NCI-H446 treated with DMSO at 0.1 percent for 48 hours (cell line): Measurements from ENCODE around the gene GPR84.

Source experiments
- DNase-seq: peaks from one replicate; lab custom pipeline; 2025; lab: John Stamatoyannopoulos, UW

Gene GPR84

GRCh38 chr12:54390668-54391551, 26.6 kb upstream of the GPR84 start:
- DNase-seq = no peak

GRCh38 chr12:54390176-54390667, 25.9 kb upstream of the GPR84 start:
- no peak for DNase-seq

- DNase-seq = no peak
Measured at GRCh38 chr12:54389607-54390175, 25.4 kb upstream of the GPR84 start.

- no peak for DNase-seq
Measured at GRCh38 chr12:54389134-54389508, 24.8 kb upstream of the GPR84 start.

GRCh38 chr12:54388237-54389133, 24.2 kb upstream of the GPR84 start:
- DNase-seq = no peak

GRCh38 chr12:54387114-54387467, 22.8 kb upstream of the GPR84 start:
- DNase-seq = no peak

- DNase-seq = no peak
Measured at GRCh38 chr12:54386403-54387113, 22.3 kb upstream of the GPR84 start.

GRCh38 chr12:54385251-54385914, 21.1 kb upstream of the GPR84 start:
- no peak for DNase-seq

- DNase-seq = no peak
Measured at GRCh38 chr12:54384591-54385041, 20.3 kb upstream of the GPR84 start, which contains the start of gene ZNF385A. ZNF385A (minus strand) TSS chr12:54384733; CDS start chr12:54384514, 219 bp downstream.

GRCh38 chr12:54383041-54383609, 18.8 kb upstream of the GPR84 start:
- DNase-seq = no peak

- no peak for DNase-seq
Measured at GRCh38 chr12:54381136-54381535, 16.9 kb upstream of the GPR84 start.

GRCh38 chr12:54379398-54380201, 15.3 kb upstream of the GPR84 start:
- peak; percentile 72 for DNase-seq

GRCh38 chr12:54378796-54379397, 14.6 kb upstream of the GPR84 start:
- DNase-seq = no peak

- no peak for DNase-seq
Measured at GRCh38 chr12:54377797-54378515, 13.7 kb upstream of the GPR84 start.

GRCh38 chr12:54377007-54377406, 12.7 kb upstream of the GPR84 start:
- no peak for DNase-seq

GRCh38 chr12:54376596-54376995, 12.3 kb upstream of the GPR84 start:
- DNase-seq = no peak

GRCh38 chr12:54375259-54375579, 10.9 kb upstream of the GPR84 start:
- no peak for DNase-seq

- DNase-seq = no peak
Measured at GRCh38 chr12:54374562-54375258, 10.4 kb upstream of the GPR84 start.
